LNCAP (cell line): ENCODE results near the gene GAB2.

ENCODE experiments used
- CTCF ChIP-seq: fragments of 450-650 bp; IDR thresholded peaks from 2 replicates; pipeline ENCODE4 v1.5.1; 2017; ENCODE audit warnings: mild to moderate bottlenecking

GAB2 gene

GRCh38 chr11:78359921-78360320 is 57.7 kb downstream of the GAB2 start:
- no peak for TF ChIP-seq CTCF

- TF ChIP-seq CTCF = no peak
Measured at GRCh38 chr11:78355309-78355705, 62.3 kb downstream of the GAB2 start.

GRCh38 chr11:78354408-78355308 is 63.0 kb downstream of the GAB2 start:
- TF ChIP-seq CTCF = no peak

GRCh38 chr11:78351979-78352841 is 65.4 kb downstream of the GAB2 start:
- no peak for TF ChIP-seq CTCF

- no peak for TF ChIP-seq CTCF
Measured at GRCh38 chr11:78351193-78351592, 66.4 kb downstream of the GAB2 start.

GRCh38 chr11:78350646-78351165 is 66.9 kb downstream of the GAB2 start:
- TF ChIP-seq CTCF = no peak

GRCh38 chr11:78350091-78350645 is 67.5 kb downstream of the GAB2 start:
- TF ChIP-seq CTCF = no peak
